HG02759 (cell line): ENCODE data around the gene TTC28.

Source experiments
- ATAC-seq: cut with Tn5 transposase; IDR thresholded peaks from one replicate; pipeline ENCODE4 v1.9.1; 2021; ENCODE audit warnings: mild to moderate bottlenecking, moderate library complexity; ENCODE audit not compliant: unreplicated experiment

Gene TTC28

DNA sequence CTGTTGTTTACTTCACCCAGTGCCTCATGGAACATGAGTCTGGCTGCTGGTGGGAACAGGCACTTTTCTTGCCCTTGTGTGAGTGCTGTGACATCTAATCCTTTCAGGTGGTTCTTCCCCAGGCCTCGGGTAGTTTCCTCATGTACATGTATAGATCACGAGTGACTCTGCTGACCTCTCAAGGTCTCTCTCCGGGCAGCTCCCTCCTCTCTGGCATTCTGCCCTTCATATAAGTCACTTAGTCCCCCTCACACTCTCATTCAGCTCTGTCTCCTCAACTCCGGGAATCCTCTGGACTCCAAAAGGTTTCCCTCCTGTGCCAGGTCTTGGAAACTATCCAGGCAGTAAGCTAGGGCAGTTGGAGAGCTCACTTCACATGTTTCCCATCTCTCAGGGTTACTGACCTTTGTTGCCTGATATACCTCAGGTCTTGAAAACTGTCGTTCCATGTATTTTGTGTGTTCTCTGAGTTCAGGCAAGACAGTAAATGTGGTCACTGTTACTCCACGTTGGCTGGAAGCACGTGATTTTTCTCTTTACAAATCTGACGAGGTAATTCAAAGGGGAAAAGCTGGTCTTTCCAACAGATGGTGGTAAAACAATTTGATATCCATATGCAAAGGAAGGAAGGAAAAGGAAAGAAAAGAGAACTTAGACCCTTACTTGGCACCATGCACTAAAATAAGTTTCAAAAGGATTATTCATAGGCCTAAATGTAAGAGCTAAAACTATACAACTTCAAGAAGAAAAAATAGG is 720.1 kb downstream of the TTC28 start:
- ATAC-seq: no peak

DNA sequence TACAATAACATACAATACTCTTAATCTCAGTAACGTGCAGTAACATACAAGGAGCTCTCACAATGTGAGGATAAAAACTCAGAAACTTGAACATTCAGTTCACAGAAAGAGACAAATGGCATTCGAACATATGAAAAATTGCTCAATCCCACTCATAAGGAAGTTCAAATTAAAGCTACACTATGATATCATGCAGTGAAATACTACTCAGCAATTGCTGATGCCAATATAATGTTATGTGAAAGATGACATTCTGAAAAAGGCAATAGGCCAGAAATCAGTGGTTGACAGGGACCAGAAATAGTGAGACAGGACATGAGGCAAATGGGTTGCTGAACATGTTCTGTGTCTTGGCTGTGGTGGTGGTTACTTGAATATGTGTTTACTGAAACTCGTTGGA is 726.9 kb downstream of the TTC28 start:
- no peak for ATAC-seq

DNA sequence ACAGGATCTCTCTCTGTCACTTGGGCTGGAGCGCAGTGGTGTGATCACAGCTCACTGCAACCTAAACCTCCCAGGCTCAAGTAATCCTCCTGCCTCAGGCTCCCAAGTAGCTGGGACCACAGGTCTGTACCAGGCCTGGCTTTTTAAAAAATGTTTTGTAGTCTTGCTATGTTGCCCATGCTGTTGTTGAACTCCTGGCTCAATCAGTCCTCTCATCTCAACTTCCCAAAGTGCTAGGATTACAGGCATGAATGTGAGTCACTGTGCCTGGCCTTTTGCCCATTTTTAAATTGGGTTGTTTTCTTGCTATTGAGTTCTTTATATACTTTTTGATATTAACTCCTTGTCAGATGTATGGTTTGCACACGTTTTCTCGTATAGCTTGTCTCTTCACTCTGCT is 727.5 kb downstream of the TTC28 start:
- ATAC-seq: no peak

DNA sequence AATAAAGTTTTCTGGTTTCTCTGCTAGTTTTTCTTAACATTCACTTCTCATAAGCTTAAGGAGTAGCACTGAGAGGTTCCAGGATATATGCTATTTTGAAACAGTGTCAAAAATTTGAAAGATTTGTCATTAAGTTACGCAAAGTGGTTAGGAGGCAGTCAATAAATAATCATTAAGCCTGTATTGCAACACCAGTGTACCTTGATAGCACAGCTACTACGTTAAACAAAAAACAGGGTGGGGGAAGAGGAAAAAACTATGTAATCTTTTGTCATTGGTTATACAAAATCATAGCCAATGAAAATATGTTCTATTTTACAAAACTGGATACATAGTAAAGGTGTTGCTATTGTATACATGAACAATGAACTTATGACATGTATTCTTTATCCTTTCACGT is 730.2 kb downstream of the TTC28 start:
- ATAC-seq: no peak

DNA sequence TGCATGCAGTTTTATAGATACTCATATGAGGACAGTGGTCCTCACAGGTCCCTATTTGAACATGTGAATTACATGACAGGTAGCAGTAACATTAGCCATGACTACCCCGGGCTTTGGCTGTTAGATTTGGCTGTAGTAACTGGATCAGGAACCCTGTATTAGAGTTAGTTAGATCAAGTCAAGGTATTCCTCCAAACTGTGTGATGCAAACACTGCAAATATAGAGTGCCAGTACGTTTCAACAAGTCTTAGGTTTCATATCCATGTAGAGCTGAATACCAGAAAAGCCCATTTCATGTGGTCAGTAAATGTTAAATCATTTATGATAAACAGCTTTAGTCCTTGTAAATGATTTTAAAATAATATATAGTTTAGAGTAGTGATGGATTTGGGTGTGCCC is 731.1 kb downstream of the TTC28 start:
- ATAC-seq: no peak

DNA sequence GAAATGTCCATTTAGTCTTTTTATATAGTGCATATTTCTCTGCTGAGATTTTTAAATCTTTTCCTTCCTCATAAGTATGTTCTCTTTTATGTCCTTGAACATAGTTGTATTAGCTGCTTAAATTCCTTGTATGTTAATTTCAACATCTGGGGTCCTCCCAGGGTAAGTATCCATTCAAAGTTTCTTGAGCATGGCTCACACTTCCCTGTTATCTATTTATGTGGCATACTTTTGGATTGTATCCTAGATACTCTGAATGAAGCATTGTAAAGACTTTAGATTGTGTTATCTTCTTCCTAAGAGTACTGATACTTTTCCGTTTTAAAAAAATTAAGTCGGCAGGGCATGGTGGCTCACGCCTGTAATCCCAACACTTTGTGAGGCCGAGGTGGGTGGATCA is 732.2 kb downstream of the TTC28 start:
- ATAC-seq: no peak

DNA sequence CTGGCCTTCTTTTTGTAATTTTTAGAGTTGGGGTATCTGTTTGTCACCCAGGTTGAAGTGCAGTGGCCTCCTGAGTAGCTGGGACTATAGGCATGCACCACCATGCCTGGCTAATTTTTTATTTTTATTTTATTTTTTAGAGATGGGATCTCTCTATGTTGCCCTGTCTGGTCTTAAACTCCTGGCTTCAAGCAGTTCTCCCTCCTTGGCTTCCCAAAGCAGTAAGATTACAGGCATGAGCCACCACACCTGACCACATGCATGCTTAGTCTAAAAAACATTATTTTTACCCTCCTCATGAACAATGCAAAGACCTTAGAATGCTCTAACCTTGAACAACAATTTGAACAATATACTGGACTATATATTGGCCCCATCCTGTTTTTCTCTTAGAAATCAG is 738.5 kb downstream of the TTC28 start:
- ATAC-seq: no peak

DNA sequence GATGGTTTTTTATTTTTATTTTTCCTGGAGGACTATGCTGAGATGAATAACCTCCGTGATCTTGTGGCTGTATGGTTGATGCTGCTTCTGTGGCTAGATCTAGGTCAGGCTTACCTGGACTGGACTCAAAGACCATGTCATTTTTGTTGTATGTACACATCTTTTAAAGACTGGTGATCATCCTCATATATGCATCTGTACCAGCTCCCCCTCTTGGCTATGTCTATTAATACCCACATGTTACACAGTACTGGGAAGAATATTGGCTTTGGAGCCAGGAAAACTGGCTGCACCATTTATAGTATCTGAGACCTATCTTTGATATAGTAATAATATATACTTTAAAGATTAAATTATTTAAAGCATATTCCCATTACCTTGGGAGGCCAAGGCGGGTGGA is 742.2 kb downstream of the TTC28 start:
- no peak for ATAC-seq

DNA sequence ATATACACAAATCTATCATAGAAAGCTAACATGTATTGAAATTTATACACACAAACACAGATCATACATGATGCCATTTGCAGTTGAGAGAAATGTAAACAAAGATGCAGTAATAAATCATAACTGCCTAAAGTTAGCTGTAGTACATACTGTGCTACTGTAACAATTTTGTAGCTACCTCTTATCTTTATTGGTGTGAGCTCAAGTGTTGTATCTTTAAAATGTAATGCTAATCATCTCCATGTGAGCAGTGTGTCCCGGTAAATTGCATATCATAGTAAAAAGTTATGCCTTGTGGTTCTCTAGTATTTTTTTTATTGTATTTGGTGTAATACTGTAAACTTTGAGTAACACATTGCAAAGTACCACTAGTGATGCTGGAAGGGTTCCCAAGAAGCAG is 743.7 kb downstream of the TTC28 start:
- no peak for ATAC-seq

DNA sequence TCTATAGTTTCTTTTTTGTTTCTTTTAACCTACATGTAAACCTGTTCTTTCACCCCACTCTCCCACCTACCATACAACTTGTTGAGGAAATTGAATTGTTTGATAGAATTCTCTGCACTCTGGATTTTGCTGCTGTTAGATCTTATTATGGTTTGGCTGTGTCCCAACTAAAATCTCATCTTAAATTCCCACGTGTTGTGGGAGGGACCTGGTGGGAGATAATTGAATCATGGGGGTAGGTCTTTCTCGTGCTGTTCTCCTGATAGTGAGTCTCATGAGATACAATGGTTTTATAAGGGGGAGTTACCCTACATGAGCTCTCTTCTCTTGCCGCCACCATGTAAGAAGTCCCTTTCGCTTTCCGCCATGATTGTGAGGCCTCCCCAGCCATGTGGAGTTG is 745.6 kb downstream of the TTC28 start:
- ATAC-seq: no peak

DNA sequence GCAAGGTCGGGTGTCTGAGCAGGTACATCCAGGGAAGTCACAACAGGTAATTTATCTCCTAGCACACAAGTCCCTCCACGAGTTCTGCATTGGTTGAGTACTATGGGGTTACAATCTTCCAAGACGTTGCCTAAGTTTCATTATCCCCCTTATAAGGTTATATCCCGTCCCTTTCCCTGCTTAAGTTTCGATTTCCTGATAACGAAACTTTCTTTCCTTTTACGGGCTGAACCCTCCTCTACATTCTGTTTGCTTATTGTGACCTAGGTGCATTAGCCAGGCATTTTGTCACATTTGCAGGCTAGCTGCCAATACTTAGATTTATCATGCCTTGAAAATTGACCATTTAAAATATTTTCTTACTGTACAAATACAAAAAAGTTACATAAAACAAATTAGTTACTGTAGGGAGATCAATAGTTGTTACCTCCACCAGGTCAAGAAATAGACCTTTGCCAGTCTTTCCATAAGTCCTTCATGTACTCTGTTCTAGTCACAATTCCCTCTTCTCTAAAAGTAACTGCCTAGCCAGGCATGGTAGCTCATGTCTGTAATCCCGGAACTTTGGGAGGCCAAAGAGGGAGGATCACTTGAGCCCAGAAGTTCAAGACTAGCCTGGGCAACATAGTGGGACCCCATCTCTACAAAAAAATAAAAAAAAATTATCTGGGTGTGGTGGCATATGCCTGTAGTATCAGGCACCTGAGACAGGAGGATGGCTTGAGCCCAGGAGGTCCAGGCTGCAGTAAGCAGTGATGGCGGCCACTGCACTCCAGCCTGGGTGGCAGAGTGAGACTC is 746.3 kb downstream of the TTC28 start:
- ATAC-seq: no peak

DNA sequence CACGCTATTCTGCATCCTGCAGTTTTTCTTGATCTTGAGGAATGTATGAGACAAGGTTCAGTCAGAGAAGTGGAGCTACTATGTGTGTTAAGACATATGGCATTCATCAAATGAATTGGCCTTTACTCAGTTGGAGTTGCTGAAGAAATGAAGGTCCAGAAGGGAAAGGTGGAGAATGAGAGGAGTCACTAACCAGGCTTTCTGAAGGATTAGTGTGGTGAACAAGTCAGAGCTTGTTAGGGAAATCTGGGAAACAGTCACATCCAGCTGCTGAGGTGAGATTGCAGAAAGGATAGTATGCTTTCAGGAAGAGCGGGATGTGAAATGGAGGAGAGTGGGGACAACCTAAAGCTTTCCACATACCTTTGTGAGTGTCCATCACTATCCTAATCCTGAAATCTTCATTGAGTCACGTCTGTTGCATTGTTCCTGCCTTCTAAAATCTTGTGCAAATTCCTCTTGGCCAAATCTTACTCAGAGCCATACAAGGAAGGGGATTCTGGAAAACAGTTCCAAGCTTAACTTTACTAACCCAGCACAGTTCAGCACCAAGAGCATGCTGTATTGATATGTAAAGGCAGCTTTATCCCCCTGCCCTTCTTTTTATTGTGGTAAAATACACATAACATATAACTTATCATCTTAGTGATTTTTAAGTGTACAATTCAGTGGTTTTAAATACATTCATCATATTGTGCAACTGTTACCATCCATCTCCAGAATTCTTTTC is 749.1 kb downstream of the TTC28 start:
- no peak for ATAC-seq
